ENCODE measurements around the gene MYDGF.

The MYDGF gene

GRCh38 chr19:4691373-4691772 lies 21.2 kb upstream of the MYDGF start:
- Histone ChIP-seq H3K9ac (ENCODE audit: low read length) (no peak overlapping the region), H3K9me2 (ENCODE audit: low read depth, low read length) (no peaks in the 10 kb centered on the region), H3K4me3 (ENCODE audit: low read depth, low read length, poor library complexity, severe bottlenecking) (no peak overlapping the region), H3K27me3 (ENCODE audit: insufficient read depth, low read length) (no peaks in the 10 kb centered on the region), H3K4me1 (ENCODE audit: insufficient read depth, low read length, severe bottlenecking) (no peaks in the 10 kb centered on the region), H3K36me3 (ENCODE audit: insufficient read depth, low read length) (peaks cover 61% of the 10 kb centered on the region), H3F3A (ENCODE audit: insufficient read depth, low read length) (no peaks in the 10 kb centered on the region), H2AFZ (ENCODE audit: low read length) (no peak overlapping the region), H4K20me1 (ENCODE audit: insufficient read depth, low read length) (no peaks in the 10 kb centered on the region), H3K4me2 (ENCODE audit: low read length) (no peak overlapping the region), H3K27ac (ENCODE audit: low read depth, low read length, poor library complexity, severe bottlenecking) (no peak overlapping the region), H3K79me2 (ENCODE audit: insufficient read depth, low read length) (no peaks in the 10 kb centered on the region), H3K9me3 (ENCODE audit: low read length) (no peaks in the 10 kb centered on the region)
- no peak for TF ChIP-seq EZH2 (IDR thresholded peaks at IDR 0.05; ENCODE audit: borderline replicate concordance, low read length)
- no peak for TF ChIP-seq CTCF (IDR thresholded peaks at IDR 0.05; ENCODE audit: low read length)

GRCh38 chr19:4690361-4690760 lies 20.2 kb upstream of the MYDGF start:
- H3K9ac ChIP-seq (ENCODE audit: low read length) = no peak overlapping the region
- no peaks in the 10 kb centered on the region for H3K79me2 ChIP-seq (ENCODE audit: insufficient read depth, low read length)
- no peaks in the 10 kb centered on the region for H4K20me1 ChIP-seq (ENCODE audit: insufficient read depth, low read length)
- no peaks in the 10 kb centered on the region for H3F3A ChIP-seq (ENCODE audit: insufficient read depth, low read length)
- H3K27me3 ChIP-seq (ENCODE audit: insufficient read depth, low read length) = no peaks in the 10 kb centered on the region
- H3K9me3 ChIP-seq (ENCODE audit: low read length) = no peaks in the 10 kb centered on the region
- H3K27ac ChIP-seq (ENCODE audit: low read depth, low read length, poor library complexity, severe bottlenecking) = no peak overlapping the region
- H3K4me2 ChIP-seq (ENCODE audit: low read length) = no peak overlapping the region
- H3K9me2 ChIP-seq (ENCODE audit: low read depth, low read length) = no peaks in the 10 kb centered on the region
- H3K36me3 ChIP-seq (ENCODE audit: insufficient read depth, low read length) = peaks cover 60% of the 10 kb centered on the region
- no peaks in the 10 kb centered on the region for H3K4me1 ChIP-seq (ENCODE audit: insufficient read depth, low read length, severe bottlenecking)
- TF ChIP-seq EZH2 (IDR thresholded peaks at IDR 0.05; ENCODE audit: borderline replicate concordance, low read length) (no peak), CTCF (IDR thresholded peaks at IDR 0.05; ENCODE audit: low read length) (no peak)
- no peak overlapping the region for H3K4me3 ChIP-seq (ENCODE audit: low read depth, low read length, poor library complexity, severe bottlenecking)
- no peak overlapping the region for H2AFZ ChIP-seq (ENCODE audit: low read length)

GRCh38 chr19:4689403-4689802 lies 19.3 kb upstream of the MYDGF start:
- Histone ChIP-seq H3K9me3 (ENCODE audit: low read length) (no peaks in the 10 kb centered on the region), H3K4me2 (ENCODE audit: low read length) (no peak overlapping the region), H2AFZ (ENCODE audit: low read length) (no peak overlapping the region), H3K36me3 (ENCODE audit: insufficient read depth, low read length) (peaks cover 50% of the 10 kb centered on the region), H3K79me2 (ENCODE audit: insufficient read depth, low read length) (no peaks in the 10 kb centered on the region), H3F3A (ENCODE audit: insufficient read depth, low read length) (no peaks in the 10 kb centered on the region), H3K9me2 (ENCODE audit: low read depth, low read length) (no peaks in the 10 kb centered on the region), H3K27ac (ENCODE audit: low read depth, low read length, poor library complexity, severe bottlenecking) (no peak overlapping the region), H3K4me1 (ENCODE audit: insufficient read depth, low read length, severe bottlenecking) (no peaks in the 10 kb centered on the region), H4K20me1 (ENCODE audit: insufficient read depth, low read length) (no peaks in the 10 kb centered on the region), H3K9ac (ENCODE audit: low read length) (no peak overlapping the region), H3K4me3 (ENCODE audit: low read depth, low read length, poor library complexity, severe bottlenecking) (no peak overlapping the region), H3K27me3 (ENCODE audit: insufficient read depth, low read length) (no peaks in the 10 kb centered on the region)
- no peak for TF ChIP-seq CTCF (IDR thresholded peaks at IDR 0.05; ENCODE audit: low read length)
- TF ChIP-seq EZH2 (IDR thresholded peaks at IDR 0.05; ENCODE audit: borderline replicate concordance, low read length) = no peak

Data from OCI-LY1 (cell line).